GM12875 (cell line): ENCODE data around the gene PPP2R5B.

Source experiments
- H3K4me3 ChIP-seq: one replicate; pipeline ENCODE4 v1.5.1; 2011; ENCODE audit warnings: low read depth, low read length, control low read depth
- CTCF ChIP-seq: IDR thresholded peaks from 2 replicates; pipeline ENCODE4 v1.5.1; 2011; ENCODE audit warnings: low read depth, mild to moderate bottlenecking, control low read depth, inconsistent platforms, low read length, moderate library complexity, borderline replicate concordance; ENCODE audit not compliant: insufficient read depth

The PPP2R5B gene

GRCh38 chr11:64890522-64890939 lies 34.0 kb upstream of the PPP2R5B start:
- TF ChIP-seq CTCF = no peak

GRCh38 chr11:64891215-64891848 lies 33.2 kb upstream of the PPP2R5B start:
- no peak for TF ChIP-seq CTCF
- H3K4me3 ChIP-seq = no peak overlapping the region

More at GRCh38 chr11:64890522-64890939, 34.0 kb upstream of the PPP2R5B start:
- H3K4me3 ChIP-seq = no peak overlapping the region

- H3K4me3 ChIP-seq = no peak overlapping the region
- TF ChIP-seq CTCF = no peak
Observed at GRCh38 chr11:64891880-64892279, 32.6 kb upstream of the PPP2R5B start.

- H3K4me3 ChIP-seq = no peak overlapping the region
- TF ChIP-seq CTCF = no peak
Observed at GRCh38 chr11:64892411-64892831, 32.1 kb upstream of the PPP2R5B start.

- TF ChIP-seq CTCF = no peak
- H3K4me3 ChIP-seq = no peak overlapping the region
Observed at GRCh38 chr11:64892838-64893193, 31.7 kb upstream of the PPP2R5B start.

GRCh38 chr11:64893194-64894069 lies 31.1 kb upstream of the PPP2R5B start:
- TF ChIP-seq CTCF = no peak
- no peak overlapping the region for H3K4me3 ChIP-seq
